ENCODE data around the gene ATOSA. TPM values are rescaled to one million over a fixed set of nuclear protein-coding genes. Genes with fewer than 3 reads are reported as not detected.

ATOSA gene
- total RNA-seq, 1 donor: 35.8 TPM

- peak; percentile 18 for DNase-seq (ENCODE audit: low read depth)
- no peak overlapping the region for H3K4me3 ChIP-seq (ENCODE audit: low read depth, low read length)
- TF ChIP-seq, protein P1, sequence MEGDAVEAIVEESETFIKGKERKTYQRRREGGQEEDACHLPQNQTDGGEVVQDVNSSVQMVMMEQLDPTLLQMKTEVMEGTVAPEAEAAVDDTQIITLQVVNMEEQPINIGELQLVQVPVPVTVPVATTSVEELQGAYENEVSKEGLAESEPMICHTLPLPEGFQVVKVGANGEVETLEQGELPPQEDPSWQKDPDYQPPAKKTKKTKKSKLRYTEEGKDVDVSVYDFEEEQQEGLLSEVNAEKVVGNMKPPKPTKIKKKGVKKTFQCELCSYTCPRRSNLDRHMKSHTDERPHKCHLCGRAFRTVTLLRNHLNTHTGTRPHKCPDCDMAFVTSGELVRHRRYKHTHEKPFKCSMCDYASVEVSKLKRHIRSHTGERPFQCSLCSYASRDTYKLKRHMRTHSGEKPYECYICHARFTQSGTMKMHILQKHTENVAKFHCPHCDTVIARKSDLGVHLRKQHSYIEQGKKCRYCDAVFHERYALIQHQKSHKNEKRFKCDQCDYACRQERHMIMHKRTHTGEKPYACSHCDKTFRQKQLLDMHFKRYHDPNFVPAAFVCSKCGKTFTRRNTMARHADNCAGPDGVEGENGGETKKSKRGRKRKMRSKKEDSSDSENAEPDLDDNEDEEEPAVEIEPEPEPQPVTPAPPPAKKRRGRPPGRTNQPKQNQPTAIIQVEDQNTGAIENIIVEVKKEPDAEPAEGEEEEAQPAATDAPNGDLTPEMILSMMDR (IDR thresholded peaks at IDR 0.05; ENCODE audit: insufficient read depth, low read length): no peak
Observed at GRCh38 chr15:52649686-52650085, 29.5 kb downstream of the ATOSA start.

GRCh38 chr15:52645916-52646315, 33.3 kb downstream of the ATOSA start:
- H3K4me3 ChIP-seq (ENCODE audit: low read depth, low read length): no peak overlapping the region
- no peak for DNase-seq (ENCODE audit: low read depth)
- TF ChIP-seq, protein P1 (IDR thresholded peaks at IDR 0.05; ENCODE audit: insufficient read depth, low read length): no peak

DNA sequence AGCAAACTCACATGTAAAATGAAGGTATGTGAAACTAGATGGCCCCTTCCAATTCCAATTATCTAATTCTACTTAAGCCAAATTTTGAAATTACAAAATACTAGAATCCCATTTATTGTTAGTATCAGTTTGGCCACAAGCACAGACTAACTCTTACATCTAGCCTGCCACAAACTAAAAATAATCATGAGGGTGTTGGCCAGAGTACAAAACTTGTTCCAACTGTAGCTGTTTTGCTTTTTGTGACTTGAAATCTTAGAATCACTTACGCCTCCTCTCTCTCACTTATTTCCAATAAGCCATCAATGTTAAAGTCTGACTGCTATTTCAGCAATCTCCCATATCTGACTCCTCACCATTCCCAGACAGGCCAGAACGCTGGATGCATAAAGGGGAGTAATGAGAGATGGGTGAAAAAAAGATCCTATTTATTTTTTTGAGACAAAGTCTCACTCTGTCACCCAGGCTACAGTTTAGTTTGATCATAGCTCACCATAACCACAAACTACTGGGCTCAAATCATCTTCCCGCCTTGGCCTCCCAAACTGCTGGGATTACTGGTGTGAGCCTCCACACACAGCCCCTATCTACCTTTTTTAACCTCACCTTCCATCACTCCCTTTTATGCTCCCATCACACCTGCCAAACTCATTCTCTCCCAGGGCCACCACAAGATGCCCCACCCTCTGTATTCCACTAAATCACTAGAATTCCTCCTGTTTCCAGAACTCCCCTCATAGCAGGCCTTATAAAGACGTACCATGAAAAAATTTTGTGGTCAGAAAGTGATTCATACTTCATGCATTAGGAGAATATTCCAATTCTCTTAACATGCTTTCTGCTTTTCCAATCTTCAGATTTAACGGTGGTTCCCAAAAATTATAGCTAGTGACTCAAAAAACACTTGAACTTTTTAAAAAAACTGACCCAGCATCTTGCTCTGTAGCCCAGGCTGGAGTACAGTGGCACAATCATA, 36.5 kb downstream of the ATOSA start:
- DNase-seq (ENCODE audit: low read depth): peak; percentile 80
- no peak overlapping the region for H3K4me3 ChIP-seq (ENCODE audit: low read depth, low read length)
- TF ChIP-seq, protein P1 (IDR thresholded peaks at IDR 0.05; ENCODE audit: insufficient read depth, low read length): no peak

DNA sequence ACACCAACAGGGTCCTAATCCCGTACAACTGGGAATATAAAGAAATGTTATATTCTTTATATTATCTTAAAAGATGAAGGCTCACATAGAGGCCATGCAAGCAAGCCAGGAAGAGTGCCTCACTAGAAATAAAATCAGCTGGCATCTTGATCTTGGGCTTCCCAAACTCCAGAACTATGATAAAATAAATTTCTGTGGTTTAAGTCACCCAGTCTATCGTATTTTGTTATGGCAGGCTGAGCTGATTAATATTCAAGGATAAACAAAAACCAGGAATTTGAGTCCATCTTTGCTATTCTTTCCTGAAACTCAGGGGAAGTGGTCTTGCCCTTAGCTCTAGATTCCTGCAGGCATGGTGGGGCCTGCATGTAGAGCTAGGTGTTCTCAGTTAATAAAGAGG, 42.7 kb downstream of the ATOSA start:
- TF ChIP-seq, protein P1 (IDR thresholded peaks at IDR 0.05; ENCODE audit: insufficient read depth, low read length): no peak
- DNase-seq (ENCODE audit: low read depth): no peak

DNA sequence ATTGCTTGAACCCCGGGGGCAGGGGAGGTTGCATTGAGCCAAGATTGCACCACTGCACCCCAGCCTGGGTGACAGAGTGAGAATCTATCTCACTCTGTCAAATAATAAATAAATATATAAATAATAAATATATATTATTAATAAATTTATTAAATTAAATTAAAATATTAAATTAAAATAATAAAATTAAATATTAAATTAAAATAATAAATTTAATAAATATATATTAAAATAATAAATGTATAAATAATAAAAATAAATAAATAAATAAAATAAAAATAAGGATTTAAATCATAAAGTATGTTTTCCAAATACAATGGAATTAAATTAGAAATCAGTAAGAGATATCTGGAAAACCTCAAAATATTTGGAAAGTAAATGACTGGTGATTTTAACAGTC, 43.3 kb downstream of the ATOSA start:
- no peak overlapping the region for H3K4me3 ChIP-seq (ENCODE audit: low read depth, low read length)
- DNase-seq (ENCODE audit: low read depth): no peak
- TF ChIP-seq, protein P1 (IDR thresholded peaks at IDR 0.05; ENCODE audit: insufficient read depth, low read length): no peak

More for the DNA sequence above, 42.7 kb downstream of the ATOSA start:
- no peak overlapping the region for H3K4me3 ChIP-seq (ENCODE audit: low read depth, low read length)

Other genes with a start within 250 kb of the ATOSA start
- 18.9 and 80.3 TPM in 2 replicates for gene MYO5A, start 150.5 kb downstream of the ATOSA start, total RNA-seq (ENCODE audit: low replicate concordance)
- 91.5 and 168 TPM in 2 replicates for gene ARPP19, start 110.4 kb downstream of the ATOSA start, total RNA-seq (ENCODE audit: low replicate concordance)
- not detected in 2 replicates for gene ONECUT1, start 110.9 kb upstream of the ATOSA start, total RNA-seq (ENCODE audit: low replicate concordance)